ENCODE results near the gene OTOF. TPM values are rescaled to one million over a fixed set of nuclear protein-coding genes. Genes with fewer than 3 reads are reported as not detected.
A peak's percentile ranks its signal among the peaks of the same experiment; 100 is the strongest.

Gene OTOF
- total RNA-seq, 2 experiments from 2014 or later: 0.71 to 0.75 TPM

DNA sequence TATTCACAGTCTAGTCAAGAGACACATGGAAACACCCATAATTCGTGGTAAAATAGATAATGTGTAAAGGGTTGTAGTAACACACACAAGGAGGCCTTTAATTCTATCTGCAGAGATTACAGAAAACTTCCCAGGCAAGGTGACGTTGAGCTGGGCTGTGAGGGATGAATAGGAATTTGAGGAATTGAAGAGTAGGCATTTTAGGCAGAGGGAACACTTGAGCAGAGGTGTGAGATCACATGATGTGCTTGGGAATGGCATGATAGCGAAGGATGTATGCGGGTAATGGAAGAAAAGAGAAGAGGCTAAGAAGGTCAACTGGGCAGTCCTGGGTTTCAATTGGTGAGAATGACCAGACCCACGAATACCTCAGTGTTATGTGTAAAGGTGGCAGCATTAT, 56.0 kb downstream of the OTOF start:
- ATAC-seq (ENCODE audit: poor library complexity) (no peak), DNase-seq (no peak)
- Mint-ChIP-seq H3K36me3 (ENCODE audit: low read depth) (no peaks in the 10 kb centered on the region), H3K27me3 (no peaks in the 10 kb centered on the region), H3K4me1 (ENCODE audit: low read depth) (no peaks in the 10 kb centered on the region), H3K4me3 (no peak overlapping the region), H3K9me3 (no peaks in the 10 kb centered on the region), H3K27ac (no peak overlapping the region)
- ChIA-PET CTCF (interaction anchor here (0.7 kb wide), 1 partner anchor 11 kb away, joined by 3 read pairs; no protein-coding TSS in a partner anchor), POLR2A (no interaction called here)
- TF ChIP-seq, protein P1, sequence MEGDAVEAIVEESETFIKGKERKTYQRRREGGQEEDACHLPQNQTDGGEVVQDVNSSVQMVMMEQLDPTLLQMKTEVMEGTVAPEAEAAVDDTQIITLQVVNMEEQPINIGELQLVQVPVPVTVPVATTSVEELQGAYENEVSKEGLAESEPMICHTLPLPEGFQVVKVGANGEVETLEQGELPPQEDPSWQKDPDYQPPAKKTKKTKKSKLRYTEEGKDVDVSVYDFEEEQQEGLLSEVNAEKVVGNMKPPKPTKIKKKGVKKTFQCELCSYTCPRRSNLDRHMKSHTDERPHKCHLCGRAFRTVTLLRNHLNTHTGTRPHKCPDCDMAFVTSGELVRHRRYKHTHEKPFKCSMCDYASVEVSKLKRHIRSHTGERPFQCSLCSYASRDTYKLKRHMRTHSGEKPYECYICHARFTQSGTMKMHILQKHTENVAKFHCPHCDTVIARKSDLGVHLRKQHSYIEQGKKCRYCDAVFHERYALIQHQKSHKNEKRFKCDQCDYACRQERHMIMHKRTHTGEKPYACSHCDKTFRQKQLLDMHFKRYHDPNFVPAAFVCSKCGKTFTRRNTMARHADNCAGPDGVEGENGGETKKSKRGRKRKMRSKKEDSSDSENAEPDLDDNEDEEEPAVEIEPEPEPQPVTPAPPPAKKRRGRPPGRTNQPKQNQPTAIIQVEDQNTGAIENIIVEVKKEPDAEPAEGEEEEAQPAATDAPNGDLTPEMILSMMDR (IDR thresholded peaks at IDR 0.05): no peak
- Histone ChIP-seq H3K27ac (ENCODE audit: low read depth in 1 of 2, low read length in 2 of 2) (no peak overlapping the region), H3K27me3 (ENCODE audit: control insufficient read depth in 1 of 2, insufficient read depth in 2 of 2, low read length in 2 of 2) (no peaks in the 10 kb centered on the region), H3K4me3 (ENCODE audit: low read length) (no peak overlapping the region), H3K4me1 (ENCODE audit: insufficient read depth, low read length) (no peaks in the 10 kb centered on the region), H3K9me3 (ENCODE audit: control insufficient read depth in 1 of 2, insufficient read depth in 1 of 2, low read length in 2 of 2) (no peaks in the 10 kb centered on the region), H3K36me3 (ENCODE audit: insufficient read depth, low read length) (no peaks in the 10 kb centered on the region)
- intact Hi-C loops (cut with DNase I, micrococcal nuclease): no loop called here

DNA sequence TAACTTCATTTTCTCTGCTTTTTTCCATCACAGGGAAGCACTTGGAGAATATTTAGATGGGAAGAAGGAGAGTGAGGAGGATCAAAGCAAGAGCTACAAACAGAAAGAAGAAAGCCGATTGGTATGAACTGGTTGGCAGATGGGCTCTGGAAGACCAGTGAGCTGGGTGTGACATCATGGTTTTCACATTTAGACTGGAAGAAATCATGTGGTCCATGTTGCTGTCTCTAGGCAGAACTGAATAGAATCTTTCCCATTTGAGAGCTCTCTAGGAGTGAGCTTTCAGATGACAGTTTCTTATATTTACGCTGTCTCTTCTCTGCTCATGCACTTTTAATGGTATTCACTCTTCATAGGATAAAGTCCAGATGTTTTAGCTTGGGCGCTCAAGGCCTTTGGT, 63.6 kb downstream of the OTOF start:
- H3K27me3 ChIP-seq (ENCODE audit: control insufficient read depth in 1 of 2, insufficient read depth in 2 of 2, low read length in 2 of 2): no peaks in the 10 kb centered on the region
- no peaks in the 10 kb centered on the region for H3K36me3 ChIP-seq (ENCODE audit: insufficient read depth, low read length)
- ATAC-seq (ENCODE audit: poor library complexity) (no peak), DNase-seq (no peak)
- no peaks in the 10 kb centered on the region for H3K9me3 ChIP-seq (ENCODE audit: control insufficient read depth in 1 of 2, insufficient read depth in 1 of 2, low read length in 2 of 2)
- Mint-ChIP-seq H3K4me1 (ENCODE audit: low read depth) (peaks cover 10% of the 10 kb centered on the region), H3K27me3 (no peaks in the 10 kb centered on the region), H3K27ac (no peak overlapping the region), H3K36me3 (ENCODE audit: low read depth) (no peaks in the 10 kb centered on the region), H3K4me3 (no peak overlapping the region), H3K9me3 (no peaks in the 10 kb centered on the region)
- POLR2A ChIA-PET: no interaction called here
- CTCF ChIA-PET: no interaction called here
- no peak overlapping the region for H3K27ac ChIP-seq (ENCODE audit: low read depth in 1 of 2, low read length in 2 of 2)
- no peaks in the 10 kb centered on the region for H3K4me1 ChIP-seq (ENCODE audit: insufficient read depth, low read length)
- intact Hi-C loops (cut with DNase I, micrococcal nuclease): no loop called here
- TF ChIP-seq, protein P1 (IDR thresholded peaks at IDR 0.05): no peak
- no peak overlapping the region for H3K4me3 ChIP-seq (ENCODE audit: low read length)

DNA sequence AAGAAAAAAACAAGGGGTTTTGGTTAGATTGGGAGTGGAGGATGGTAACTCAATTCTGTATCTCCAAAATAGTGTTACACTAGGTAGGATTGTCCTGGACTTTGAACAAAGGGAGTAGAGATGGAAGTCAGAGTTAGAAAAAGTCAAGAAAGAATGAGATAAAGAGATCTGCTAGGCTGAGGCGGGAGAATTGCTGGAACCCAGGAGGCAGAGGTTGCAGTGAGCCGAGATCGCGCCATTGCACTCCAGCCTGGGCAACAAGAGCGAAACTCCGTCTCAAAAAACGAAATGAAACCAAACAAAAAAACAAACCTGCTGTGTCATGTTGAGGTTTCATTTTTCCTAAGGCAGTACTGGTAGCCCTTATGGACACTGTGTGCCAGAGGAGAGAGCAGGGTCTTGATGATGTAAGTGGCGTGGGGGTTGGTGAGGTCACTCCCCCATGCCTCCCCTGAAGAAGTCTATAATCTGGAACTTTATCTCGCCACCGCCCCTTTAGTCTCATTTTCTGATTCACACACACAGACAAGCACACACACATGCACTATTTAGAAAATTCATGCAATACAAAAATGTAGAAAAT, 65.7 kb downstream of the OTOF start:
- no peak for ATAC-seq (ENCODE audit: poor library complexity)
- Histone ChIP-seq H3K27ac (ENCODE audit: low read depth in 1 of 2, low read length in 2 of 2) (no peak overlapping the region), H3K36me3 (ENCODE audit: insufficient read depth, low read length) (no peaks in the 10 kb centered on the region), H3K4me3 (ENCODE audit: low read length) (peak overlapping the region; percentile 24), H3K27me3 (ENCODE audit: control insufficient read depth in 1 of 2, insufficient read depth in 2 of 2, low read length in 2 of 2) (peaks cover 0 to 7% of the 10 kb centered on the region in 2 experiments), H3K4me1 (ENCODE audit: insufficient read depth, low read length) (no peaks in the 10 kb centered on the region), H3K9me3 (ENCODE audit: control insufficient read depth in 1 of 2, insufficient read depth in 1 of 2, low read length in 2 of 2) (no peaks in the 10 kb centered on the region)
- ChIA-PET CTCF (interaction anchor here (0.7 kb wide), 1 partner anchor 37 kb away, joined by 3 read pairs; no protein-coding TSS in a partner anchor), POLR2A (no interaction called here)
- TF ChIP-seq, protein P1 (IDR thresholded peaks at IDR 0.05): no peak
- intact Hi-C loops (cut with DNase I, micrococcal nuclease): no loop called here
- no peaks in the 10 kb centered on the region for H3K36me3 Mint-ChIP-seq (ENCODE audit: low read depth)
- DNase-seq: peak in 3 of 14 experiments; percentile 5 to 17 (median 12)
- H3K27ac Mint-ChIP-seq: no peak overlapping the region
- peaks cover 11% of the 10 kb centered on the region for H3K27me3 Mint-ChIP-seq
- peak overlapping the region; percentile 2 for H3K4me3 Mint-ChIP-seq
- H3K9me3 Mint-ChIP-seq: no peaks in the 10 kb centered on the region
- peaks cover 10% of the 10 kb centered on the region for H3K4me1 Mint-ChIP-seq (ENCODE audit: low read depth)

Measured in CD4-positive, alpha-beta T cell (primary cell).